ENCODE measurements around the gene TOR1B. TPM values are rescaled to one million over a fixed set of nuclear protein-coding genes. Genes with fewer than 3 reads are reported as not detected.

TOR1B gene
- polyA plus RNA-seq, 1 of the 3 experiments (the other 2 are of a cell fraction) = 37.4 TPM

- no peak overlapping the region for H3K4me3 ChIP-seq (ENCODE audit: low read depth in 2 of 2, low read length in 1 of 2)
- H3K9me2 ChIP-seq = no peaks in the 10 kb centered on the region
- no peak overlapping the region for H3K4me2 ChIP-seq
- H4K20me1 ChIP-seq (ENCODE audit: insufficient read depth) = no peaks in the 10 kb centered on the region
- no peaks in the 10 kb centered on the region for H3K27me3 ChIP-seq (ENCODE audit: insufficient read depth)
- no peak overlapping the region for H2AFZ ChIP-seq (ENCODE audit: low read depth)
- no peak for DNase-seq
- no peak for TF ChIP-seq RXRA (IDR thresholded peaks at IDR 0.05; ENCODE audit: borderline replicate concordance, low read depth)
- no peak for TF ChIP-seq CTCF (IDR thresholded peaks at IDR 0.05)
- TF ChIP-seq RFX5 (IDR thresholded peaks at IDR 0.05; ENCODE audit: low read length) = no peak
- no peak for TF ChIP-seq MXI1 (IDR thresholded peaks at IDR 0.05; ENCODE audit: low read depth, low read length)
- no peak for TF ChIP-seq RAD21 (IDR thresholded peaks at IDR 0.05; ENCODE audit: low read length)
- no peak for TF ChIP-seq RCOR1 (IDR thresholded peaks at IDR 0.05; ENCODE audit: low read length)
- no peak for TF ChIP-seq PBX3 (IDR thresholded peaks at IDR 0.05)
- no peak for TF ChIP-seq TCF12 (IDR thresholded peaks at IDR 0.05)
- no peak for TF ChIP-seq ZBTB33 (IDR thresholded peaks at IDR 0.05; ENCODE audit: borderline replicate concordance, low read depth)
- TF ChIP-seq JUND (IDR thresholded peaks at IDR 0.05) = no peak
- no peak for TF ChIP-seq IRF3 (IDR thresholded peaks at IDR 0.05; ENCODE audit: low read depth, low read length)
- TF ChIP-seq MEF2A (IDR thresholded peaks at IDR 0.05; ENCODE audit: borderline replicate concordance, low read depth) = no peak
- TF ChIP-seq FOXM1 (IDR thresholded peaks at IDR 0.05; ENCODE audit: low read depth) = no peak
- TF ChIP-seq SIN3A (IDR thresholded peaks at IDR 0.05; ENCODE audit: borderline replicate concordance, low read depth, low read length) = no peak
- no peak for TF ChIP-seq YY1 (IDR thresholded peaks at IDR 0.05; ENCODE audit: low read depth)
- TF ChIP-seq NFIC (IDR thresholded peaks at IDR 0.05; ENCODE audit: borderline replicate concordance) = no peak
- TF ChIP-seq EZH2phosphoT487 (IDR thresholded peaks at IDR 0.05; ENCODE audit: borderline replicate concordance, low read depth) = no peak
- no peak for TF ChIP-seq ELF1 (IDR thresholded peaks at IDR 0.05)
- TF ChIP-seq GATA2 (CRISPR knock-in tag; IDR thresholded peaks at IDR 0.05) = no peak
- no peak for TF ChIP-seq FOSL2 (IDR thresholded peaks at IDR 0.05; ENCODE audit: borderline replicate concordance, low read depth)
- peaks cover 40% of the 10 kb centered on the region for H3K79me2 ChIP-seq (ENCODE audit: insufficient read depth)
- 95% methylated on average over 1 of the region's 1 CpG for WGBS (ENCODE audit: low lambda C conversion rate)
- CTCF ChIA-PET = interaction anchor here (0.6 kb wide), 1 partner anchor 206 kb away, joined by 3 read pairs; no protein-coding TSS in a partner anchor
- H3K36me3 ChIP-seq (replicated peaks in 1 of 2; ENCODE audit: control insufficient read depth in 1 of 2, insufficient read depth in 2 of 2, low read length in 1 of 2) = peaks cover 39 to 42% of the 10 kb centered on the region in 2 experiments
- POLR2A ChIA-PET = no interaction called here
- H3F3A ChIP-seq (replicated peaks; ENCODE audit: insufficient read depth) = peaks cover 9% of the 10 kb centered on the region
- H3K27ac ChIP-seq (ENCODE audit: low read depth in 2 of 2, low read length in 1 of 2) = no peak overlapping the region
- peaks cover 4 to 19% of the 10 kb centered on the region in 2 experiments; a peak in 2 of 4 replicates for H3K4me1 ChIP-seq (ENCODE audit: control insufficient read depth in 1 of 2, insufficient read depth in 2 of 2, low read depth in 1 of 2, low read length in 1 of 2)
- H3K9me3 ChIP-seq = no peaks in the 10 kb centered on the region
- H3K9ac ChIP-seq = no peak overlapping the region
These were observed 30.0 kb downstream of the TOR1B start for GRCh38 chr9:129832982-129833381.
